Fibroblast of upper back skin (primary cell): ENCODE results near the gene LCP1.
A peak's percentile ranks its signal among the peaks of the same experiment; 100 is the strongest.

Source experiments
- DNase-seq: peaks from one replicate; pipeline ENCODE4 v3.0.0-alpha.2; 2013

LCP1 gene

GRCh38 chr13:46126056-46126455 lies 55.9 kb downstream of the LCP1 start:
- no peak for DNase-seq

DNA sequence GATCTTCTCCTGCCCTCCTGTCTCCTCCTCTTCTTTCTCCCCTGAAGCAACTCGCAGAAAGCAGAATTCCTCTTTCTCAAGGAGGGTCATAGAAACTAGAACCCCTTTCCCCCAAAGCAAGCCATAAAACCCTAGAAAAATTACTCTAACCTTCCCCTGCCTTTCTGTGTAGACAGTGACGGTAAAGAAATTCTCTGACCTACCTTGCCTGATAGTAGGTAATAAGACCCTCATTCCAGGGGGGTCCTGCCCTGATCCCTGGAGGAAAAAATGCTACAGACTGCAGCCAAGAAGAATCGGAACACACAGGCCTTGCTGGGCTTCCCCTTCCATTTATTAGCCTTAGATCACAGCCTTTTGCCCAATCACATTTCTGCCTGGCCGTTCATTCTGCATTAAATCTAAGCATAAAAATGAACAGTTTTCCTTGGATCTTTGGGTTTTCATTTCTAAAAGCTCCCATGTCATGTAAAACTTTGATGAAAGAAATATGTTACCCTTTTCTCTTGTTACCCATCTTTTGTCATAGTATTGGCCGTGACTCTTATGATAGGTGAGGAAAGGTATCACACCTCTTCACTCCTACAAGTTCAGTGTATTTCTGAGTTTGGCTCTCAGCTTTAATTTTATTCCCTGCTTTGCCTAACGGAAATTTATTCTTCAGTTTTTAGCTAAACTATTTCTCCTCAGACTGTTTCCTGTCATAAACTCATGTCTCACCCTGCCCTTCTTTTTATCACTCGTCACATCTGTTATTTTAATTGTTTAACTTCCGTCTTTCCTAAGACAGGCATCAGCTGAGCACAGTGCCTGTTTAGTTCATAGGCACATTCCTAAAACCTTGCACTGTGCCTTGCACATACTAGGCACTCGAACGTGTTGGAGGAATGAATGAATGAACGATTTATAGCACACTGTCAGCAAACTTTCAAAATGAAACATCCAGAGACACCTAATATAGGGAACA lies 56.7 kb downstream of the LCP1 start:
- no peak for DNase-seq

- DNase-seq = no peak
Observed at GRCh38 chr13:46124531-46124966, 57.4 kb downstream of the LCP1 start.

DNA sequence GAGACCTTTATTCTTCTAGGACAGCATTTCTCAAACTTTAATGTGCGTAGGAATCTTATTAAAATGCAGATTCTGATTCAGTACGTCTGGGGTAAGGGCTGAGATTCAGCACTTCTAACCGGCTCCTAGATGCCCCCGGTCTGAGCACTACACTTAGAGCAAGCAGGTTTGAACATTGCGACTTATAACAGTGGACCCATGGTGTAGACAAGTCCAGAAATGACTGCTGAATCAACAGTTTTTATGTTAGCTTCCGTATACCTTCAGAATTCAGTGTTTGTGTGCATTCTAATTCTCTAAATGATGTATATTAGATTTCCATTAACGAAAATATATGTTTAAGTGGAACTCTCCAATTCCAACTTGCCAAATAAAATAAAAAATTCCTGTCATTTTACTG lies 59.7 kb downstream of the LCP1 start:
- DNase-seq = no peak

GRCh38 chr13:46121597-46122163 lies 60.3 kb downstream of the LCP1 start:
- DNase-seq = no peak

- no peak for DNase-seq
Observed at GRCh38 chr13:46121033-46121432, 60.9 kb downstream of the LCP1 start.

- DNase-seq = peak; percentile 77
Observed at GRCh38 chr13:46119883-46120614, 61.9 kb downstream of the LCP1 start.

DNA sequence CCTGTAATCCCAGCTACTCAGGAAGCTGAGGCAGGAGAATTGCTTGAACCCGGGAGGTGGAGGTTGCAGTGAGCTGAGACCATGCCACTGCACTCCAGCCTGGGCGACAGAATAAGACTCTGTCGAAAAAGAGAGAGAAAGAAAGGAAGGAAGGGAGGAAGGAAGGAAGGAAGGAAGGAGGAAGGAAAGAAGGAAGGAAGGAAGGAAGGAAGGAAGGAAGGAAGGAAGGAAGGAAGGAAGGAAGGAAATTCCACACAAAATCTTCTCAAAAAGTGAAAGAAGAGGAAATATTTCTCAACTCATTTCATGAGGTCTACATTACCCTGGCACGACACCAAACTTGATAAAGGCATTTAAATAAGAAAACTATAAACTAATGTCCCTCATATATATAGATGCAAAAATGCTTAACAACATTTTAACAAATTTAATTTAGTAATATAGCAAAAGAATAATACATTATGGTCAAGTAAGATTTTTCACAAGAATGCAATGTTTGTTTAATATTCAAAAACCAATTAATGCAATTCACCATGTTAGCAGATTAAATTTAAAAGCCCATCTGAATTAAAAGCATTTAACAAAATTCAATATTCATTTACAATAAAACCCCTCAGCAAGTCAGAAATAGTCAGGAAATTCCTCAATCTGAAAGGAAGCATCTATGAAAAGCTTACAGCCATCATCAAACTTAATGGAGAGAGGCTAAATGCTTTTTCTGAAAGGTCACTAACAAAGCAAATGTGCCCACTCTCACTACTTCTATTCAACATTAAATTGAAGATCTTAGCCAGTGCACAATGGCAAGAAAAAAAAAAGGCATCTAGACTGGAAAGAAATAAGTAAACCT lies 65.1 kb downstream of the LCP1 start:
- no peak for DNase-seq

- DNase-seq = no peak
Observed at GRCh38 chr13:46114613-46115012, 67.4 kb downstream of the LCP1 start.

- DNase-seq = peak; percentile 4
Observed at GRCh38 chr13:46113596-46113995, 68.4 kb downstream of the LCP1 start.

- no peak for DNase-seq
Observed at GRCh38 chr13:46111151-46111550, 70.8 kb downstream of the LCP1 start.

DNA sequence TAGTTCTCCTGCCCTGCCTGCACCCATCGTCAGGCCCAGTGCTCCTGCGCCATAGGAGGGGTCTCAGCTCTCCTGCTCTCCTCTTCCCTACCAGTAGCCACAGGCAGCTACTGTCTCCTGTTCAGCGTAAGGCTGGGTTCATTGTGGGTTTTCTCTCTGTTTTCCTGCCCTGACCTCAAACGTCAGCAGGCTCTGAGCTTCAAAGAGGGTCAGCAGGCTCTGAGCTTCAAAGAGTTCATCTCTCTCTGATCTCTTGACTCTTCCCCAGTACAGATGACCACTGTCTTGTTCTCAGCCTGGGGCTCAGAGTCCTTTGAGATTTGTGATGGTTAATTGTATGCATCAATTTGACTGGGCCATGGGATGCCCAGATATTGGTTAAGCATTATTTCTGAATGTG lies 72.5 kb downstream of the LCP1 start:
- no peak for DNase-seq

- DNase-seq = no peak
Observed at GRCh38 chr13:46106839-46107371, 75.1 kb downstream of the LCP1 start.

DNA sequence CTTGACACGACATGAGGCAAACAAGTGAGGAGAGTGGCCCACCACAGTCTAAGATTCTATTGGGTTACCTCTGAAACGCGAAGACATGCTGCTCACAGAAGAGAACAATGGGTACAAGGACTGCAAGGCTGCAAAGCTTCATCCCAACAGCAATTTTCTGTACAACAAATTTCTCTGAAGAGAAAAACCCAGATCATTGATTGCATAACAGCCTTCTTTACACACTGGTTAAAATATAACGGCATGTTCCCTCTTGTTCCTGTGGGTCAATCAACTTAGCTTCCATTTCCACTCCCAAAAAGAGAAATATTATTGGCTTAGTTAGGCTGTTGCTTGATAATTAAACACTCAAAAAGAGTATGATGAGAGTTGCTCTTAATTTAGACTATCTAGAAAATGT lies 77.1 kb downstream of the LCP1 start, which contains the start of gene CPB2:
CPB2 (minus strand) TSS at position 166 of the 400 bp plus-strand sequence; CDS start at position 142, 24 bp downstream.
- no peak for DNase-seq

GRCh38 chr13:46103037-46103436 lies 78.9 kb downstream of the LCP1 start:
- no peak for DNase-seq

GRCh38 chr13:46102255-46102605 lies 79.7 kb downstream of the LCP1 start:
- no peak for DNase-seq

DNA sequence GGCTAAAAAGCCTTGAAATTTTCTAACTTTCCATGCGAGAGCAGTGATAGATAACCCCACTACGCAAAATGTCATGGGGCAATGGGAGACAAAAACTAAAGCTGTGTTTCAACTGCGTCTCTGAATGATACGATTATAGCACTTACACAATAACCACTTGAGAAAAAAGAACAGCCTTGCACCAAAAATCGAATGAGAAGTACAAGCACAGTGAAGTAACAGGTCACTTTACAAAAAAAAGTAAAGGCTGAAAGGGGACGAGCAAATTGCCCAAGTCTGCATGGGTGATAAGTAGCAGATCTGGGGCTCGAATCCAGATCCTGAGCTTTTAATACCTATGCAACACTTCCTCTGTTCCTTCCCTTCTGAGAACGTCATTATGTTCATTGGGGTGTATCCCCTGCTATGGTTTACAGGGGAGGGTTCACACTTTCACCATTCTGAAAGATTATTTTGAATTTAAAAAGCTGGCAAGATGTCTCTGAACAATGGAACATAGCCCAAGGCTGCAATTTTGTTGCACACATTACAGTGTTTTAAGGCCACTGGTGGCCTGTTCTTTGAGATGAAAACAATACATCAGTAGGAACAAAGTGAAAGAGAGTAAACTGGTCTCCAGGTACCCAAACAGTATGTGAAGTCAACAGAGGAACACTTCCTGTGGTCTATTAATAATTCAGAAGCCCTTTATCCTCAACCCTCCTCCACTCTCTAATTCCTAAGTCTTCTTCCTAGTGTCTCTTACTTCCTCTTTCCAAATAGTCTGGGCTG lies 80.3 kb downstream of the LCP1 start:
- no peak for DNase-seq

- no peak for DNase-seq
Observed at GRCh38 chr13:46101002-46101401, 81.0 kb downstream of the LCP1 start.

DNA sequence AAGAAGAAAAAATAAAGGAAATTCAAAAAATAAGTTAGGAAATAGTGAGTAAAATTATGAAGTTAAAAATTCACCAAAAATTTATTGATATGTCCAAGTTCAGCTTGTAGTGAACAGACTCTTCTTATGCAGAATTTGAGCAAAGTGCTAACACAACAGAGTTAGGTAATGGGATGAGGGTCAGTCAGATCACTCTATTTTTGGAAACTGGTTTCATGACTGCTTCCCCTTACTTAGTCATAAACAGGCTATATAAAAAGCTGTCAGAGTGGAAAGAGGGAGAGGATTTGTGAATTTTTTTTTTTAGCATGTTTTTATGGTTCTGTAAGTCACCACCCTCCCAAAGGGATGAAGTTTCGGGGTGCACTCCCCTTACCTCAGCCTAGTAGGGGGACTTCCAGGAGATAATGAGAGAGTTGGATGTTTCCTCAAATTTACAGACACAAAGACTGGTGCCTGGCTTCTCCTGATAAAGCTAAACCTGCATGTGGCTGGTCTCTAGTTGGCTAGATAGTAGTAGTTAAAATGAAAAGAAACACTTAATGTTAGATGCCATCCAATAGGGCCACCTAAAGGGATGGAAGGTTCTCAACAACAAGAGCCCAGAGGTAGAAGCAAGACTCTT lies 81.7 kb downstream of the LCP1 start:
- peak; percentile 9 for DNase-seq

- no peak for DNase-seq
Observed at GRCh38 chr13:46097663-46098062, 84.3 kb downstream of the LCP1 start.

GRCh38 chr13:46097015-46097414 lies 85.0 kb downstream of the LCP1 start:
- DNase-seq = no peak
